ENCODE results near the gene HYAL2. TPM values are rescaled to one million over a fixed set of nuclear protein-coding genes. Genes with fewer than 3 reads are reported as not detected.

HYAL2 gene
- total and polyA plus RNA-seq, 8 donors: 67.2 to 171 (median 91.3) TPM

DNA sequence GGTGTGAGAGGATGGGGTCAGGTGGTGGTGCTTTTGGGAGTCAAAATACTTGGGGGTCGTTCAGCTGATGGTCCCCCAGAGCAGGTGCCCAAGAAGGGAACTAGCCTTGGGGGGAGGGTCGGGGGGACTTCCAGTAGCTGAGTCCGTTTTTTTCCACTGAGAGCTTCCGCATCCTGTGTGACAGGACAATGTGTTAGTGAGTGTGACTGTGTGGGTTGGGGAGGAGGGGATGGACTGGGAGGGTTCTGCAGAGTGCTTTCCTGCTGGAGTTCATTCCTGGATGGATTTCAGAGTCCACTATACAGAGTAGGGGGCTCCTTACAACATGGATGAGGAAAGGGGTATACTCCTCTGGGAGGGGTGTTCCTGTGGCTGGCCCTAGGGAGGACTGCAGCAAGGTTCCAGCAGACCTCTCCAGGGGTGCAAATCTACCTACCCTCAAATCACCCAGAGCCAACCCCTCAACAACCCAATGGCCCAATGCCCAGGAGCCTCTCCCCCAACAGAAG, 601 bp upstream of the HYAL2 start:
- Histone ChIP-seq H3K36me3 (peaks cover 0 to 36% of the 10 kb centered on the region in 2 donors), H3K4me3 (peak overlapping the region in 1 of 2 donors; percentile 91), H3K4me1 (peaks cover 39 to 84% of the 10 kb centered on the region in 2 donors), H3K27ac (peak overlapping the region; percentile 90 to 93), H3K9me3 (no peaks in the 10 kb centered on the region), H3K27me3 (no peaks in the 10 kb centered on the region)
- ATAC-seq (no peak), DNase-seq (peak in 1 of 4 donors; percentile 58)
- TF ChIP-seq, protein P1, sequence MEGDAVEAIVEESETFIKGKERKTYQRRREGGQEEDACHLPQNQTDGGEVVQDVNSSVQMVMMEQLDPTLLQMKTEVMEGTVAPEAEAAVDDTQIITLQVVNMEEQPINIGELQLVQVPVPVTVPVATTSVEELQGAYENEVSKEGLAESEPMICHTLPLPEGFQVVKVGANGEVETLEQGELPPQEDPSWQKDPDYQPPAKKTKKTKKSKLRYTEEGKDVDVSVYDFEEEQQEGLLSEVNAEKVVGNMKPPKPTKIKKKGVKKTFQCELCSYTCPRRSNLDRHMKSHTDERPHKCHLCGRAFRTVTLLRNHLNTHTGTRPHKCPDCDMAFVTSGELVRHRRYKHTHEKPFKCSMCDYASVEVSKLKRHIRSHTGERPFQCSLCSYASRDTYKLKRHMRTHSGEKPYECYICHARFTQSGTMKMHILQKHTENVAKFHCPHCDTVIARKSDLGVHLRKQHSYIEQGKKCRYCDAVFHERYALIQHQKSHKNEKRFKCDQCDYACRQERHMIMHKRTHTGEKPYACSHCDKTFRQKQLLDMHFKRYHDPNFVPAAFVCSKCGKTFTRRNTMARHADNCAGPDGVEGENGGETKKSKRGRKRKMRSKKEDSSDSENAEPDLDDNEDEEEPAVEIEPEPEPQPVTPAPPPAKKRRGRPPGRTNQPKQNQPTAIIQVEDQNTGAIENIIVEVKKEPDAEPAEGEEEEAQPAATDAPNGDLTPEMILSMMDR (IDR thresholded peaks at IDR 0.05): no peak
- intact Hi-C loops (cut with DNase I): no loop called here

- Histone ChIP-seq H3K9me3 (no peaks in the 10 kb centered on the region), H3K36me3 (peaks cover 0 to 47% of the 10 kb centered on the region in 2 donors), H3K4me3 (peak overlapping the region; percentile 76 to 91), H3K27ac (peak overlapping the region; percentile 90 to 93), H3K4me1 (peaks cover 44 to 89% of the 10 kb centered on the region in 2 donors), H3K27me3 (no peaks in the 10 kb centered on the region)
- ATAC-seq: no peak
- intact Hi-C loops (cut with DNase I): no loop called here
- TF ChIP-seq, protein P1 (IDR thresholded peaks at IDR 0.05): no peak
- no peak for DNase-seq
These were observed 495 bp downstream of the HYAL2 start for GRCh38 chr3:50322115-50322385.

DNA sequence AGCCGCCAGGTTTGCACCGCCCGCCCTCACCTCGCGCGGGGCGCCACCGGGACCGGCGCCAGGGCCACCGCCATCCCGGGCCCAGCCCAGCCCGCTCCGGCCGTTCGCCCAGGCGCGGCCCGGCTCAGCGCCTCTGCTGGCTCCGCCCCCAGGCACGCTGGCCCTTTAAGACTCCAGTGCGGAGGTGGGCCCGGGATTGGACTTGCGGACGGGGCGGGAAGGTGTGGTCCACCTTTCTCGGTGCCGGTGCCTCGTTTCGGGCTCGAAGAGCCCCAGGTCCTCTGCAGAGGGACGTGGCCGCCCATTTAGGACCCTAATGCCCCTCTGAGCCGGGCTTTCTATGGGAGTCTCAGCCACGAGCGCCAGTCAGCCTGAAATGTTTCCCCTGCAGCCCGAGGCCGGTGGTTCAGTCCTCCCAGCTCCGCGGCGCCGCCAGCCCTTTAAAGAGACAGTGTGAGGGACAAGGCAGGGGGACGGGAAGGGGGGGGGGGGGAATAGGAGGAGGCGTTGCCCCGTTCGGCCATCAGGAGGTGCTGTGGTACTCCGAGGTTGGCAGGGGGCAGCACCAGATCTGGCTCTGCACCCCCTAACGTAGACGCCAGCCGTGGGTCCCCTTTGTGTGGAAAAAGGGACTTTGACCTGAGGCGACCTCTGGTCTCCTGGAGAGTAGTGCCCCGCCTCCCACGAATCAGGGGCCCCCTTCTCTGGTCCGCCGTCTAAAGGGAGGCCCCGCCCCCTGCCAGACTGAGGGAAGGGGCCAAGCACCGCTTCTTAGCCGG, 1.0 kb downstream of the HYAL2 start:
- DNase-seq (peak; percentile 89 to 96 (median 92)), ATAC-seq (peak; percentile 73)
- Histone ChIP-seq H3K4me1 (peaks cover 45 to 89% of the 10 kb centered on the region in 2 donors), H3K36me3 (peaks cover 0 to 52% of the 10 kb centered on the region in 2 donors), H3K4me3 (peak overlapping the region; percentile 76 to 91), H3K27ac (peak overlapping the region; percentile 90 to 93), H3K27me3 (no peaks in the 10 kb centered on the region), H3K9me3 (no peaks in the 10 kb centered on the region)
- TF ChIP-seq, protein P1 (IDR thresholded peaks at IDR 0.05): peak in 1 of 2 donors; percentile 63
- intact Hi-C loops (cut with DNase I): no loop called here

DNA sequence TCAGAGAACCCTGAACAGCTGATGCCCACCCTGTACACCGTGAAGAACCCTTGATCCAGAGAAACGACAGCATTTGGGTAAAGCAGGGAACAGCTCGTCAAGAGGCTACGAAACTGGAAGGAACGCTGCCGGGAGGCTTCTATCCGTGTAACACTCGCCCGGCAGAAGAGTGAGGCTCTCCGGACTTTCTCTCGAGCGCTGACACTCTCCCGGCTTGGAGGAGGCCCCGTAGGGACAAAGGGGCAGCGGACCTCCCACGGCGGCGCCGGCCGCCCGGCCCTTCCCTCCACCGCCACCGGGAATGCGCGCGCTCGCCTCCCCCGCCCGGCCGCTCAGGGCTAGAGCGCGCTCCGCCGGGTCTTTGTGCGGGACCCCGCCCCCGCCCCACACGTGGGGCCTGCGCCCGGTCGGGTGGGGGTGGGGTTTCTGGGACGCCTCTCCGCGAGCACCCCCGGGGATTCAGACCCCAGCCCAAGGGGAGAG, 1.7 kb downstream of the HYAL2 start:
- ATAC-seq: peak; percentile 60
- Histone ChIP-seq H3K9me3 (no peaks in the 10 kb centered on the region), H3K27ac (peak overlapping the region; percentile 90 to 93), H3K4me1 (peaks cover 45 to 90% of the 10 kb centered on the region in 2 donors), H3K4me3 (peak overlapping the region; percentile 76 to 91), H3K36me3 (peaks cover 0 to 50% of the 10 kb centered on the region in 2 donors), H3K27me3 (no peaks in the 10 kb centered on the region)
- intact Hi-C loops (cut with DNase I): no loop called here
- DNase-seq: peak in 3 of 4 donors; percentile 84 to 94 (median 89)
- TF ChIP-seq, protein P1 (IDR thresholded peaks at IDR 0.05): no peak

- TF ChIP-seq, protein P1 (IDR thresholded peaks at IDR 0.05): no peak
- Histone ChIP-seq H3K27ac (peak overlapping the region; percentile 90 to 93), H3K9me3 (no peaks in the 10 kb centered on the region), H3K36me3 (peaks cover 0 to 42% of the 10 kb centered on the region in 2 donors), H3K4me1 (peaks cover 45 to 90% of the 10 kb centered on the region in 2 donors), H3K27me3 (no peaks in the 10 kb centered on the region), H3K4me3 (peak overlapping the region; percentile 76 to 91)
- DNase-seq (no peak), ATAC-seq (no peak)
- intact Hi-C loops (cut with DNase I): no loop called here
These were observed 2.5 kb downstream of the HYAL2 start for GRCh38 chr3:50319894-50320625.

Data from left lung (tissue), 10 donors.